Measurements from ENCODE around the gene PITRM1.

GRCh38 chr10:3208481-3209406 lies 36.2 kb upstream of the PITRM1 start:
- TF ChIP-seq CTCF (IDR thresholded peaks at IDR 0.05) (no peak), POLR2AphosphoS5 (IDR thresholded peaks at IDR 0.05) (no peak), POLR2A (IDR thresholded peaks at IDR 0.05) (no peak), EP300 (IDR thresholded peaks at IDR 0.05) (no peak)

Measured in gastroesophageal sphincter (tissue), 3 donors.